CD4-positive, alpha-beta T cell treated with Interferon gamma for 1 hour (primary cell): ENCODE measurements around the gene TBC1D28.
"Not testable (repeated sequence)": the region's sequence is repeated elsewhere in the genome, so short reads cannot be mapped to it uniquely, and the experiment has no call there.

Experiments
- DNase-seq: peaks from one replicate; pipeline ENCODE4 v3.0.0-alpha.2; 2020

The TBC1D28 gene

GRCh38 chr17:18613016-18613415 is 31.2 kb downstream of the TBC1D28 start:
- DNase-seq, result not testable (repeated sequence)

GRCh38 chr17:18593138-18593537 is 51.1 kb downstream of the TBC1D28 start:
- DNase-seq, result not testable (repeated sequence)
